SK-N-SH (cell line): ENCODE measurements around the gene SLC13A3. TPM values are rescaled to one million over a fixed set of nuclear protein-coding genes. Genes with fewer than 3 reads are reported as not detected.

ENCODE experiments used
- CTCF ChIA-PET: fragments of 300-600, 350-600 bp; formaldehyde crosslinking; extraction: SDS; loops from one replicate; lab custom pipeline; 2021; lab: Yijun Ruan, JAX
- POLR2A ChIA-PET: fragments of 350-600 bp; sonication (Branson Sonifier 250); formaldehyde crosslinking; extraction: SDS; loops from one replicate; lab custom pipeline; 2020; ENCODE audit warnings: antibody characterized with exemption, inconsistent platforms; lab: Yijun Ruan, JAX
- DNase-seq: peaks from one replicate; pipeline ENCODE4 v3.0.0; 2012
- H2AFZ ChIP-seq: fragments of 200-600 bp; sonication (generic); 2 replicates; pipeline ENCODE4 v1.8.1; 2016; ENCODE audit warnings: antibody characterized with exemption, mild to moderate bottlenecking, low read depth
- H3F3A ChIP-seq: fragments of 200-600 bp; sonication (generic); replicated peaks from 2 replicates; pipeline ENCODE3; 2016; ENCODE audit warnings: antibody characterized with exemption, mild to moderate bottlenecking; ENCODE audit not compliant: insufficient read depth
- H3K27ac ChIP-seq, 2 experiments: fragments of 200-500 bp in 1 of 2; fragments of 200-600 bp in 1 of 2; sonication (Bioruptor generic) in 1 of 2; sonication (generic), shearing (Covaris generic) in 1 of 2; 2 replicates each; pipeline versions ENCODE4 v1.5.1 to v1.6.1; 2014 to 2016; ENCODE audit warnings: low read depth in 2 of 2, inconsistent platforms in 1 of 2, low read length in 1 of 2, mild to moderate bottlenecking in 1 of 2, mixed read lengths in 1 of 2
- H3K27me3 ChIP-seq: fragments of 200-600 bp; sonication (generic), shearing (Covaris generic); 2 replicates; pipeline ENCODE4 v1.6.1; 2016; ENCODE audit warnings: mixed run types; ENCODE audit not compliant: insufficient read depth
- H3K36me3 ChIP-seq, 2 experiments: fragments of 200-500 bp in 1 of 2; fragments of 200-600 bp in 1 of 2; sonication (Bioruptor generic) in 1 of 2; sonication (generic) in 1 of 2; replicated peaks in 1 of 2; 2 replicates each; pipeline versions ENCODE3 to v1.5.1; 2014 to 2016; ENCODE audit warnings: low read length in 1 of 2, mild to moderate bottlenecking in 1 of 2; ENCODE audit not compliant: insufficient read depth in 2 of 2, control insufficient read depth in 1 of 2
- H3K4me1 ChIP-seq, 2 experiments: fragments of 200-500 bp in 1 of 2; fragments of 200-600 bp in 1 of 2; sonication (Bioruptor generic) in 1 of 2; sonication (generic), shearing (Covaris generic) in 1 of 2; 2 replicates each; pipeline versions ENCODE4 v1.5.1 to v1.6.1; 2014 to 2016; ENCODE audit warnings: low read depth in 1 of 2, low read length in 1 of 2, mixed run types in 1 of 2; ENCODE audit not compliant: insufficient read depth in 2 of 2, control insufficient read depth in 1 of 2
- H3K4me2 ChIP-seq: fragments of 200-600 bp; sonication (generic), shearing (Covaris generic); 2 replicates; pipeline ENCODE4 v1.6.1; 2017; ENCODE audit warnings: mixed run types
- H3K4me3 ChIP-seq, 2 experiments: fragments of 200-500 bp in 1 of 2; fragments of 200-600 bp in 1 of 2; sonication (Bioruptor generic) in 1 of 2; sonication (generic), shearing (Covaris generic) in 1 of 2; 2 replicates each; pipeline versions ENCODE4 v1.5.1 to v1.8.1; 2014 to 2016; ENCODE audit warnings: low read depth in 2 of 2, inconsistent platforms in 1 of 2, low read length in 1 of 2, mild to moderate bottlenecking in 1 of 2, mixed read lengths in 1 of 2, moderate library complexity in 1 of 2
- H3K79me2 ChIP-seq: fragments of 200-600 bp; sonication (generic); 2 replicates; pipeline ENCODE4 v1.8.1; 2017; ENCODE audit warnings: mild to moderate bottlenecking; ENCODE audit not compliant: insufficient read depth
- H3K9ac ChIP-seq: fragments of 200-600 bp; sonication (generic); 2 replicates; pipeline ENCODE4 v1.6.1; 2017; ENCODE audit warnings: mixed run types
- H3K9me2 ChIP-seq: fragments of 200-600 bp; sonication (generic); 2 replicates; pipeline ENCODE4 v1.6.1; 2017; ENCODE audit warnings: mixed run types
- H3K9me3 ChIP-seq: fragments of 200-600 bp; sonication (generic); 2 replicates; pipeline ENCODE4 v1.6.1; 2017; ENCODE audit warnings: mixed run types, mild to moderate bottlenecking, moderate library complexity
- H4K20me1 ChIP-seq: fragments of 200-600 bp; sonication (generic); 2 replicates; pipeline ENCODE4 v1.6.1; 2017; ENCODE audit warnings: mild to moderate bottlenecking, mixed run types; ENCODE audit not compliant: insufficient read depth
- CHD2 ChIP-seq: fragments of 150-350 bp; IDR thresholded peaks from 2 replicates; pipeline ENCODE4 v1.6.1; 2018; ENCODE audit warnings: low read length; ENCODE audit not compliant: partially characterized antibody
- CTCF ChIP-seq: fragments of 200-600 bp; sonication (generic); IDR thresholded peaks from 2 replicates; pipeline ENCODE4 v1.6.1; 2017; ENCODE audit warnings: antibody characterized with exemption, mild to moderate bottlenecking, moderate library complexity
- ELF1 ChIP-seq: IDR thresholded peaks from 2 replicates; pipeline ENCODE4 v1.4.0; 2012
- EP300 ChIP-seq, 2 experiments: IDR thresholded peaks; 2 replicates each; pipeline versions ENCODE4 v1.4.0 to v1.6.1; 2012; ENCODE audit warnings: borderline replicate concordance in 1 of 2, low read depth in 1 of 2, low read length in 1 of 2
- FOXJ3 ChIP-seq: sonication (generic); formaldehyde crosslinking; IDR thresholded peaks from 2 replicates; pipeline ENCODE4 v1.5.1; 2020; ENCODE audit warnings: mild to moderate bottlenecking, missing genetic modification reagents
- IRF3 ChIP-seq: fragments of 150-350 bp; IDR thresholded peaks from 2 replicates; pipeline ENCODE4 v1.6.1; 2016; ENCODE audit warnings: mild to moderate bottlenecking, low read depth, low read length
- JUND ChIP-seq: IDR thresholded peaks from 2 replicates; pipeline ENCODE4 v1.4.0; 2012
- MXI1 ChIP-seq: IDR thresholded peaks from 2 replicates; pipeline ENCODE4 v1.6.1; 2012; ENCODE audit warnings: mild to moderate bottlenecking, low read depth, low read length, improper control_type of control experiment
- NFIC ChIP-seq: IDR thresholded peaks from 2 replicates; pipeline ENCODE4 v1.4.0; 2012; ENCODE audit warnings: borderline replicate concordance
- NRF1 ChIP-seq: IDR thresholded peaks from 2 replicates; pipeline ENCODE4 v1.6.1; 2012; ENCODE audit warnings: low read depth, mild to moderate bottlenecking, low read length
- POLR2AphosphoS5 ChIP-seq: IDR thresholded peaks from 2 replicates; pipeline ENCODE4 v1.6.1; 2012; ENCODE audit warnings: low read depth, low read length
- RAD21 ChIP-seq: IDR thresholded peaks from 2 replicates; pipeline ENCODE4 v1.6.1; 2012; ENCODE audit warnings: mild to moderate bottlenecking, low read length
- RCOR1 ChIP-seq: fragments of 150-350 bp; IDR thresholded peaks from 2 replicates; pipeline ENCODE4 v1.6.1; 2017; ENCODE audit warnings: antibody characterized with exemption, low read length
- RXRA ChIP-seq: IDR thresholded peaks from 2 replicates; pipeline ENCODE4 v1.4.0; 2012; ENCODE audit warnings: low read depth, mild to moderate bottlenecking, borderline replicate concordance
- SIN3A ChIP-seq: IDR thresholded peaks from 2 replicates; pipeline ENCODE4 v1.6.1; 2012; ENCODE audit warnings: low read depth, mild to moderate bottlenecking, low read length, moderate library complexity, borderline replicate concordance
- SMC3 ChIP-seq: IDR thresholded peaks from 2 replicates; pipeline ENCODE4 v1.6.1; 2012; ENCODE audit warnings: low read depth, low read length, improper control_type of control experiment
- TCF12 ChIP-seq: IDR thresholded peaks from 2 replicates; pipeline ENCODE4 v1.4.0; 2012
- YY1 ChIP-seq: IDR thresholded peaks from 2 replicates; pipeline ENCODE4 v1.4.0; 2012; ENCODE audit warnings: low read depth, mild to moderate bottlenecking
- ZBTB33 ChIP-seq: IDR thresholded peaks from 2 replicates; pipeline ENCODE4 v1.4.0; 2012; ENCODE audit warnings: low read depth, borderline replicate concordance
- WGBS: methylation state at CpG from one replicate; pipeline ENCODE4 v1.1.6; 2017; ENCODE audit warnings: low lambda C conversion rate; 5-methylcytosine and 5-hydroxymethylcytosine counted together
- polyA plus RNA-seq, 3 experiments: library from polyadenylated mRNA; depleted of rRNA; stranded (reverse); fragments of >200 nt; gene quantifications; 2 replicates each; pipeline ENCODE4 v1.2.3, GENCODE V29; 2012
- TF ChIP-seq, protein P1 (sequence below): IDR thresholded peaks from 2 replicates; pipeline ENCODE4; 2012
- TF ChIP-seq, protein P2 (sequence below): IDR thresholded peaks from 2 replicates; pipeline ENCODE4 v1.4.0; 2012; ENCODE audit warnings: low read depth

The SLC13A3 gene
- polyA plus RNA-seq, 1 of the 3 experiments (the other 2 are of a cell fraction), result 0.10 TPM

- TF ChIP-seq RCOR1 (no peak), RXRA (no peak), YY1 (no peak), NRF1 (no peak), EP300 (IDR thresholded peaks at IDR 0.05; ENCODE audit: borderline replicate concordance in 1 of 2, low read depth in 1 of 2, low read length in 1 of 2) (no peak), CTCF (no peak), POLR2AphosphoS5 (no peak), CHD2 (no peak)
These were observed 49.8 kb upstream of the SLC13A3 start (continued) for GRCh38 chr20:46701057-46701456.

- TF ChIP-seq TCF12 (no peak), SMC3 (no peak), CHD2 (no peak), NRF1 (no peak), CTCF (no peak), SIN3A (no peak), RCOR1 (no peak), IRF3 (no peak), MXI1 (no peak), FOXJ3 (CRISPR knock-in tag) (no peak), ELF1 (no peak), RAD21 (no peak), ZBTB33 (no peak), JUND (no peak), NFIC (no peak)
- TF ChIP-seq, protein P1, sequence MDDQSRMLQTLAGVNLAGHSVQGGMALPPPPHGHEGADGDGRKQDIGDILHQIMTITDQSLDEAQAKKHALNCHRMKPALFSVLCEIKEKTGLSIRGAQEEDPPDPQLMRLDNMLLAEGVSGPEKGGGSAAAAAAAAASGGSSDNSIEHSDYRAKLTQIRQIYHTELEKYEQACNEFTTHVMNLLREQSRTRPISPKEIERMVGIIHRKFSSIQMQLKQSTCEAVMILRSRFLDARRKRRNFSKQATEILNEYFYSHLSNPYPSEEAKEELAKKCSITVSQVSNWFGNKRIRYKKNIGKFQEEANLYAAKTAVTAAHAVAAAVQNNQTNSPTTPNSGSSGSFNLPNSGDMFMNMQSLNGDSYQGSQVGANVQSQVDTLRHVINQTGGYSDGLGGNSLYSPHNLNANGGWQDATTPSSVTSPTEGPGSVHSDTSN, result no peak
- TF ChIP-seq, protein P2, sequence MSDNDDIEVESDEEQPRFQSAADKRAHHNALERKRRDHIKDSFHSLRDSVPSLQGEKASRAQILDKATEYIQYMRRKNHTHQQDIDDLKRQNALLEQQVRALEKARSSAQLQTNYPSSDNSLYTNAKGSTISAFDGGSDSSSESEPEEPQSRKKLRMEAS, result no peak
- TF ChIP-seq, all 33 proteins: peak for 0
- Histone ChIP-seq H3K9me2 (no peaks in the 10 kb centered on the region), H3K36me3 (no peaks in the 10 kb centered on the region), H3K4me2 (no peak overlapping the region), H3K27ac (no peak overlapping the region), H3K27me3 (no peaks in the 10 kb centered on the region), H3K79me2 (no peaks in the 10 kb centered on the region), H3K9me3 (no peaks in the 10 kb centered on the region), H3F3A (peaks cover 3% of the 10 kb centered on the region), H3K4me3 (no peak overlapping the region), H3K9ac (no peak overlapping the region), H4K20me1 (no peaks in the 10 kb centered on the region), H3K4me1 (peaks cover 0 to 1% of the 10 kb centered on the region in 2 experiments; a peak in 1 of 4 replicates), H2AFZ (no peak overlapping the region)
- CTCF ChIA-PET, result interaction anchor here (0.9 to 1.3 kb wide), 2 partner anchors 15 to 172 kb away, joined by 3 to 4 read pairs; no protein-coding TSS in a partner anchor
- WGBS, result 87% methylated on average over 6 of the region's 6 CpGs
- POLR2A ChIA-PET, result no interaction called here
- no peak for DNase-seq
These were observed 49.2 kb upstream of the SLC13A3 start for GRCh38 chr20:46700481-46700880.
